ENCODE results near the gene CDH23.

Gene CDH23

GRCh38 chr10:71575451-71575850 is 178.7 kb downstream of the CDH23 start:
- H3K27me3 ChIP-seq (ENCODE audit: control insufficient read depth in 1 of 2, insufficient read depth in 2 of 2, low read length in 2 of 2) = no peaks in the 10 kb centered on the region
- no peaks in the 10 kb centered on the region for H3K36me3 ChIP-seq (ENCODE audit: control insufficient read depth in 1 of 2, insufficient read depth in 2 of 2, low read length in 2 of 2)
- H3K9ac ChIP-seq (ENCODE audit: low read depth in 1 of 2, low read length in 2 of 2) = no peak overlapping the region

DNA sequence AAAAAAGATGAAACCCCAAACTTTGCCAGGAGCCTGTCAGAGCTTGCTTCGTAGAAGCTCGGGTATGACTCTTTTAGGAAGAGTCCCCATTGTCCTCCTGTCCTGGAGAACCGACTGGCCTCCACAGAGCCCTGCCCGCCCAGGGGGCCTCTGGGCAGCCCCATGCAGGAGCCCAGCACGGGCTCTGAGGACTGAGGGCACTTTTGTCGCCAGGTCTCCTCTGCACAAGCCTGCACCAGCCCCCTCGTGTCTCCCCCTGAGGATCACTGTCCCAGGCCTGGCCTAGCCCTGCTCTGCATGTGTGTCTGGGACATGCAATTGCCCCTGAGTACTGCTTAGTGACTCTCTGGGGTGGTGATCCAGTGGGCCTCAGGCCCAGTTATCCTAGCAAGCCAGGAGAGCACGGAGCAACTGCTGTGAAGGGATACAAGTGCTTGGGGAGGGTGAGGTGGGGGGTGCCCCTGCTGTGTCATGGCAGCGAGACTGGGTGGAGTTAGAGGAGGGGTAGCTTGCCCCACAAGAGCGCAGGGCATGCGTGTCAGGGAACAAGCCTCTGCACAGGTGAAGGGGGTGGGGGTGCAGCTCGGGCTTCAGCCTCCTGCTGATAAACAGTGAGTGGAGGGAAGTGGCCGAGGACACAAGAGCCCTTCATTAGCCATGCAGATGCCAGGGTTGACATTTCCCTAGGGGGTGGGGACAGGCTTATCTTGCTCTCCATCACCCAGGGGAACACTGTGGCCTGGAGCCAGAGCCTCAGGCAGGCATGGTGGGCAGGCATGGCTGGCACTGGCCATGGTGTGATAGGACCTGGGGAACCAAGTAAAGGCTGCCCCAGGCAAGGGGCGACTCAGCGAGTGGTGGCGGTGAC is 179.4 kb downstream of the CDH23 start:
- Histone ChIP-seq H3K9ac (ENCODE audit: low read depth in 1 of 2, low read length in 2 of 2) (no peak overlapping the region), H3K36me3 (ENCODE audit: control insufficient read depth in 1 of 2, insufficient read depth in 2 of 2, low read length in 2 of 2) (no peaks in the 10 kb centered on the region), H3K27ac (ENCODE audit: low read depth, low read length) (no peak overlapping the region), H3K4me3 (ENCODE audit: low read depth in 1 of 2, low read length in 2 of 2) (no peak overlapping the region), H3K4me1 (ENCODE audit: control insufficient read depth in 1 of 2, insufficient read depth in 2 of 2, low read length in 2 of 2) (no peaks in the 10 kb centered on the region), H3K9me3 (ENCODE audit: control insufficient read depth in 1 of 2, low read length in 2 of 2) (no peaks in the 10 kb centered on the region), H3K27me3 (ENCODE audit: control insufficient read depth in 1 of 2, insufficient read depth in 2 of 2, low read length in 2 of 2) (no peaks in the 10 kb centered on the region)

More at GRCh38 chr10:71575451-71575850, 178.7 kb downstream of the CDH23 start:
- Histone ChIP-seq H3K27ac (ENCODE audit: low read depth, low read length) (no peak overlapping the region), H3K4me3 (ENCODE audit: low read depth in 1 of 2, low read length in 2 of 2) (no peak overlapping the region), H3K9me3 (ENCODE audit: control insufficient read depth in 1 of 2, low read length in 2 of 2) (no peaks in the 10 kb centered on the region), H3K4me1 (ENCODE audit: control insufficient read depth in 1 of 2, insufficient read depth in 2 of 2, low read length in 2 of 2) (no peaks in the 10 kb centered on the region)

- H3K27me3 ChIP-seq (ENCODE audit: control insufficient read depth in 1 of 2, insufficient read depth in 2 of 2, low read length in 2 of 2) = no peaks in the 10 kb centered on the region
- no peak overlapping the region for H3K9ac ChIP-seq (ENCODE audit: low read depth in 1 of 2, low read length in 2 of 2)
- H3K9me3 ChIP-seq (ENCODE audit: control insufficient read depth in 1 of 2, low read length in 2 of 2) = no peaks in the 10 kb centered on the region
- no peak overlapping the region for H3K4me3 ChIP-seq (ENCODE audit: low read depth in 1 of 2, low read length in 2 of 2)
- no peaks in the 10 kb centered on the region for H3K4me1 ChIP-seq (ENCODE audit: control insufficient read depth in 1 of 2, insufficient read depth in 2 of 2, low read length in 2 of 2)
- no peak overlapping the region for H3K27ac ChIP-seq (ENCODE audit: low read depth, low read length)
- no peaks in the 10 kb centered on the region for H3K36me3 ChIP-seq (ENCODE audit: control insufficient read depth in 1 of 2, insufficient read depth in 2 of 2, low read length in 2 of 2)
Observed at GRCh38 chr10:71576842-71577241, 180.1 kb downstream of the CDH23 start.

DNA sequence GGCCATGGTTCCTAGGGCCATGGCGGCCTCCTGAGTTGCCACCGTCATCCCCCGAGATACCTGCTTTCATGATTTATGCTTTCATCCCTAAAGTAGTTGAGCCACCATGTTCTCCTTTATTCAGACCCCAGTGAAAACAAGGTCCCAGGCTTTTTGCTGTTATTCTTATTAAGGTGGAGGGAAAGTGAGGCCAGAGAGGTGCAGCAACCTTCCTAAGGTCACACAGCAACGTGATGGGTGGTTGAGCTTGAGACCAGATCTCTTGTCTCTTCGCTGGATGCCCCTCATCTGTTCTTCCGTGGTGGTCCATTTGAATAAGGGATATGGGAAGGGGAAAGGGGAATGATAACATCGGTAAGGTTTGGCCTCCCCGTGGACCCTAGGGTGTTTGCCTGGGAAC is 180.6 kb downstream of the CDH23 start:
- no peaks in the 10 kb centered on the region for H3K36me3 ChIP-seq (ENCODE audit: control insufficient read depth in 1 of 2, insufficient read depth in 2 of 2, low read length in 2 of 2)
- H3K9me3 ChIP-seq (ENCODE audit: control insufficient read depth in 1 of 2, low read length in 2 of 2) = no peaks in the 10 kb centered on the region
- H3K4me3 ChIP-seq (ENCODE audit: low read depth in 1 of 2, low read length in 2 of 2) = no peak overlapping the region
- no peaks in the 10 kb centered on the region for H3K4me1 ChIP-seq (ENCODE audit: control insufficient read depth in 1 of 2, insufficient read depth in 2 of 2, low read length in 2 of 2)
- no peak overlapping the region for H3K27ac ChIP-seq (ENCODE audit: low read depth, low read length)
- H3K27me3 ChIP-seq (ENCODE audit: control insufficient read depth in 1 of 2, insufficient read depth in 2 of 2, low read length in 2 of 2) = no peaks in the 10 kb centered on the region
- H3K9ac ChIP-seq (ENCODE audit: low read depth in 1 of 2, low read length in 2 of 2) = no peak overlapping the region

DNA sequence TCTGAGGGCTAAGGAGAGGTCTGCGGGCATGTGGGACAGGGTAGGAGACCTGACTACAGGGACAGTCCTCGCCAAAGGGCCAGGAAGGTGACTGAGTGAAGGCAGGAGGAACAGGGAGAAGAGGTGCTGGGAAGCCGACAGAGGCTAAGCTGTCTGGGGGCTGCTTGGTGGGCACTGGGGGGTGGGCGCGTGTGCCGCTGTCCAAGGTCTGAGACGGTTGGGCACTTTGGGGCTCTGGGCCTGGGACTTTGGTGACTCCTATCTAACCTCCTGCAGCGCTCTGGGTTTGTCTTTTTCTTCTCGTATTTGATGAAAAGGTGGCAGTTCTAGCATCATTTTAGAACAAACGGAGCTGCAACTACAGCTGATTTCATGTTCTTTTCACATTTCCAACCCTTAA is 181.3 kb downstream of the CDH23 start:
- Histone ChIP-seq H3K36me3 (ENCODE audit: control insufficient read depth in 1 of 2, insufficient read depth in 2 of 2, low read length in 2 of 2) (no peaks in the 10 kb centered on the region), H3K9ac (ENCODE audit: low read depth in 1 of 2, low read length in 2 of 2) (no peak overlapping the region), H3K4me1 (ENCODE audit: control insufficient read depth in 1 of 2, insufficient read depth in 2 of 2, low read length in 2 of 2) (no peaks in the 10 kb centered on the region), H3K4me3 (ENCODE audit: low read depth in 1 of 2, low read length in 2 of 2) (no peak overlapping the region), H3K27me3 (ENCODE audit: control insufficient read depth in 1 of 2, insufficient read depth in 2 of 2, low read length in 2 of 2) (no peaks in the 10 kb centered on the region), H3K9me3 (ENCODE audit: control insufficient read depth in 1 of 2, low read length in 2 of 2) (no peaks in the 10 kb centered on the region), H3K27ac (ENCODE audit: low read depth, low read length) (no peak overlapping the region)

DNA sequence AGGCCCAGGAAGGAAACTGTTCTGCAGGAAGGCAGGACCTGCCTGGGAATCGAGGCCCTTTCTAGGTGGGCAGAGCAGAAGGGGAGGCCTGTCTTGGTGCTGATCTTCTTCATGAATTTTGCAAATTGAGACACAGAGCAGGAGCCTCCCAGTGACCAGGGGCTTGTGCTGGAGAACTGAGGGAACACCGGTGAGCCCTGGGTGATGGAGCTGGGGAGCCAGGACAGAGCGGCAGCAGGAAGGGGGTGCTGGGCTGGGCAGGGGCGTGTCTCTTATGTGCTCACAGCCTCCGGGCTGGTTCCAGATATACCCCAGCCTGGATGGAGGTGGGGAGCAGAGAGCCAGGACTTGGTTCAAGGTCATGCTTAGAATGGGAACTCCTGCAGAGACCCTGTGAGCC is 182.9 kb downstream of the CDH23 start:
- Histone ChIP-seq H3K36me3 (ENCODE audit: control insufficient read depth in 1 of 2, insufficient read depth in 2 of 2, low read length in 2 of 2) (no peaks in the 10 kb centered on the region), H3K27ac (ENCODE audit: low read depth, low read length) (no peak overlapping the region), H3K27me3 (ENCODE audit: control insufficient read depth in 1 of 2, insufficient read depth in 2 of 2, low read length in 2 of 2) (no peaks in the 10 kb centered on the region), H3K4me3 (ENCODE audit: low read depth in 1 of 2, low read length in 2 of 2) (no peak overlapping the region), H3K9me3 (ENCODE audit: control insufficient read depth in 1 of 2, low read length in 2 of 2) (no peaks in the 10 kb centered on the region), H3K4me1 (ENCODE audit: control insufficient read depth in 1 of 2, insufficient read depth in 2 of 2, low read length in 2 of 2) (no peaks in the 10 kb centered on the region), H3K9ac (ENCODE audit: low read depth in 1 of 2, low read length in 2 of 2) (no peak overlapping the region)

GRCh38 chr10:71580415-71580814 is 183.7 kb downstream of the CDH23 start:
- H3K9me3 ChIP-seq (ENCODE audit: control insufficient read depth in 1 of 2, low read length in 2 of 2) = no peaks in the 10 kb centered on the region

DNA sequence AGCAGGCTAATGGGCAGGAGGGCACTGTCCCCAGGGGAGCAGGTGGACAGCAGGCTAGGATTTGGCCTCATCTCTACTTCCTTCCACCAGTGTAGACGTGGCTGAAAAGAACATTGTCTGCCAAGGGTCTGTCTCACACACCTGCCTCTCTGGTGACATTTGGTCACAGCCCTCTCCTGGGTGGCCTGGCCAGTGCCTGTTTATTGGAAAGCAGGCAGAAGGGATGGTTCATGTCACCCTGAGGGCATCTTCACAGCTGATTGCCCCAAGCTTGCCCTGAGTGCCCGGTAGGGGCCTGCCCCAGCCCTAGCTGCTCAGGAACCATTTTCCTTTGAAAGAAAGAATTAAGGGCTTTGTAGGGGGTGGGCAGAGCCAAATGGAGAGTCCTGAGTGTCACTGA is 184.2 kb downstream of the CDH23 start:
- H3K36me3 ChIP-seq (ENCODE audit: control insufficient read depth in 1 of 2, insufficient read depth in 2 of 2, low read length in 2 of 2) = no peaks in the 10 kb centered on the region
- no peaks in the 10 kb centered on the region for H3K27me3 ChIP-seq (ENCODE audit: control insufficient read depth in 1 of 2, insufficient read depth in 2 of 2, low read length in 2 of 2)
- H3K9me3 ChIP-seq (ENCODE audit: control insufficient read depth in 1 of 2, low read length in 2 of 2) = no peaks in the 10 kb centered on the region
- H3K9ac ChIP-seq (ENCODE audit: low read depth in 1 of 2, low read length in 2 of 2) = no peak overlapping the region
- no peak overlapping the region for H3K27ac ChIP-seq (ENCODE audit: low read depth, low read length)
- H3K4me3 ChIP-seq (ENCODE audit: low read depth in 1 of 2, low read length in 2 of 2) = no peak overlapping the region
- H3K4me1 ChIP-seq (ENCODE audit: control insufficient read depth in 1 of 2, insufficient read depth in 2 of 2, low read length in 2 of 2) = no peaks in the 10 kb centered on the region

More at GRCh38 chr10:71580415-71580814, 183.7 kb downstream of the CDH23 start:
- Histone ChIP-seq H3K27ac (ENCODE audit: low read depth, low read length) (no peak overlapping the region), H3K9ac (ENCODE audit: low read depth in 1 of 2, low read length in 2 of 2) (no peak overlapping the region), H3K4me1 (ENCODE audit: control insufficient read depth in 1 of 2, insufficient read depth in 2 of 2, low read length in 2 of 2) (no peaks in the 10 kb centered on the region), H3K4me3 (ENCODE audit: low read depth in 1 of 2, low read length in 2 of 2) (no peak overlapping the region), H3K36me3 (ENCODE audit: control insufficient read depth in 1 of 2, insufficient read depth in 2 of 2, low read length in 2 of 2) (no peaks in the 10 kb centered on the region), H3K27me3 (ENCODE audit: control insufficient read depth in 1 of 2, insufficient read depth in 2 of 2, low read length in 2 of 2) (no peaks in the 10 kb centered on the region)

DNA sequence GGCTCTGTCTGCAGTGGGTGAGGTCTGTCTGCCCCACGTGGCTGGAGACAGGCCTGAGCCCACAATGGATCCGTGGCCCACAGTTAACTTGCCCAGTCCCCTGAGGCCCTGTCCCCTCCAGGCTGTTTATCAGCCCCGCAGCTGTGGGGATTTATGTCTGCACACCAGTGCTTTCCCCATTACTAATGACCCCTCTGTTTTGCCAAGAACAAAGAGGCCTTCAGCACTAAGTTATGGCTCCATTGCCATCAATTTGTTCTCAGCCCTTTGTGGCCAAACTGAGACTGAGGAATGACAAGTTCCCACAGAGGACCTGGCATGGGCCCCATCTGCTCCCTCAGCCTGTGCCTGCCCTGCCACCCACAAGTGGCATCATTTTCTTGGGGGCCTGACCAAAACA is 184.7 kb downstream of the CDH23 start:
- Histone ChIP-seq H3K9me3 (ENCODE audit: control insufficient read depth in 1 of 2, low read length in 2 of 2) (no peaks in the 10 kb centered on the region), H3K27me3 (ENCODE audit: control insufficient read depth in 1 of 2, insufficient read depth in 2 of 2, low read length in 2 of 2) (no peaks in the 10 kb centered on the region), H3K36me3 (ENCODE audit: control insufficient read depth in 1 of 2, insufficient read depth in 2 of 2, low read length in 2 of 2) (no peaks in the 10 kb centered on the region), H3K4me1 (ENCODE audit: control insufficient read depth in 1 of 2, insufficient read depth in 2 of 2, low read length in 2 of 2) (no peaks in the 10 kb centered on the region), H3K27ac (ENCODE audit: low read depth, low read length) (no peak overlapping the region), H3K4me3 (ENCODE audit: low read depth in 1 of 2, low read length in 2 of 2) (no peak overlapping the region), H3K9ac (ENCODE audit: low read depth in 1 of 2, low read length in 2 of 2) (no peak overlapping the region)

GRCh38 chr10:71582019-71582418 is 185.3 kb downstream of the CDH23 start:
- Histone ChIP-seq H3K4me1 (ENCODE audit: control insufficient read depth in 1 of 2, insufficient read depth in 2 of 2, low read length in 2 of 2) (no peaks in the 10 kb centered on the region), H3K9ac (ENCODE audit: low read depth in 1 of 2, low read length in 2 of 2) (no peak overlapping the region), H3K9me3 (ENCODE audit: control insufficient read depth in 1 of 2, low read length in 2 of 2) (no peaks in the 10 kb centered on the region), H3K4me3 (ENCODE audit: low read depth in 1 of 2, low read length in 2 of 2) (no peak overlapping the region), H3K27me3 (ENCODE audit: control insufficient read depth in 1 of 2, insufficient read depth in 2 of 2, low read length in 2 of 2) (no peaks in the 10 kb centered on the region), H3K36me3 (ENCODE audit: control insufficient read depth in 1 of 2, insufficient read depth in 2 of 2, low read length in 2 of 2) (no peaks in the 10 kb centered on the region), H3K27ac (ENCODE audit: low read depth, low read length) (no peak overlapping the region)
